T-helper 2 cell (primary cell): ENCODE data around the gene LAPTM4A.
A peak's percentile ranks its signal among the peaks of the same experiment; 100 is the strongest.
"Not testable (repeated sequence)": the region's sequence is repeated elsewhere in the genome, so short reads cannot be mapped to it uniquely, and the experiment has no call there.

ENCODE experiments used
- DNase-seq, 5 experiments: peaks; one replicate each; pipeline versions ENCODE4 v3.0.0 to v3.0.0-alpha.2; 2012 to 2022

Gene LAPTM4A

GRCh38 chr2:20050646-20051531 lies 539 bp downstream of the LAPTM4A start:
- peak in 3 of 5 experiments; percentile 3 to 57 (median 11) for DNase-seq

- DNase-seq, result peak in 4 of 5 experiments; percentile 10 to 85 (median 34)
Measured at GRCh38 chr2:20050104-20050645, 1.3 kb downstream of the LAPTM4A start.

GRCh38 chr2:20049637-20050036 lies 1.8 kb downstream of the LAPTM4A start:
- no peak for DNase-seq

GRCh38 chr2:20048488-20049448 lies 2.7 kb downstream of the LAPTM4A start:
- no peak for DNase-seq

GRCh38 chr2:20045712-20046292 lies 5.6 kb downstream of the LAPTM4A start:
- not testable (repeated sequence) for DNase-seq

GRCh38 chr2:20044778-20045177 lies 6.7 kb downstream of the LAPTM4A start:
- DNase-seq, result no peak

GRCh38 chr2:20042531-20042930 lies 8.9 kb downstream of the LAPTM4A start:
- no peak for DNase-seq

- DNase-seq, result no peak
Measured at GRCh38 chr2:20040489-20041172, 10.8 kb downstream of the LAPTM4A start.

- DNase-seq, result no peak
Measured at GRCh38 chr2:20037660-20038059, 13.8 kb downstream of the LAPTM4A start.

- DNase-seq, result peak in 1 of 5 experiments; percentile 9
Measured at GRCh38 chr2:20035955-20036666, 15.3 kb downstream of the LAPTM4A start.

- no peak for DNase-seq
Measured at GRCh38 chr2:20034821-20035220, 16.6 kb downstream of the LAPTM4A start.

- DNase-seq, result no peak
Measured at GRCh38 chr2:20034218-20034617, 17.2 kb downstream of the LAPTM4A start.

GRCh38 chr2:20033322-20033721 lies 18.1 kb downstream of the LAPTM4A start:
- DNase-seq, result no peak

- no peak for DNase-seq
Measured at GRCh38 chr2:20030224-20030623, 21.2 kb downstream of the LAPTM4A start.

- DNase-seq, result no peak
Measured at GRCh38 chr2:20027705-20028434, 23.6 kb downstream of the LAPTM4A start.

- no peak for DNase-seq
Measured at GRCh38 chr2:20027260-20027677, 24.2 kb downstream of the LAPTM4A start.

- DNase-seq, result peak in 1 of 5 experiments; percentile 21
Measured at GRCh38 chr2:20025065-20025786, 26.2 kb downstream of the LAPTM4A start.

- DNase-seq, result no peak
Measured at GRCh38 chr2:20023688-20024087, 27.7 kb downstream of the LAPTM4A start.

- no peak for DNase-seq
Measured at GRCh38 chr2:20021405-20022009, 29.9 kb downstream of the LAPTM4A start.
